T-helper 2 cell treated with Interferon-gamma antibody and Interleukin-4, amounts not matched to agents 5 μg/mL and 100 μg/mL, for 36 hours (primary cell): ENCODE data around the gene MYL4.

Experiments
- DNase-seq: peaks from one replicate; pipeline ENCODE4 v3.0.0; 2021; ENCODE audit warnings: low spot score
- H3K27ac Mint-ChIP-seq: one replicate; pipeline ENCODE4 v1.8.0; 2021; ENCODE audit warnings: mild to moderate bottlenecking, mixed read lengths
- H3K27me3 Mint-ChIP-seq: one replicate; pipeline ENCODE4 v1.8.0; 2021; ENCODE audit warnings: low read depth, mixed read lengths
- H3K36me3 Mint-ChIP-seq: one replicate; pipeline ENCODE4 v1.8.0; 2021; ENCODE audit warnings: low read depth, mixed read lengths
- H3K4me1 Mint-ChIP-seq: one replicate; pipeline ENCODE4 v1.8.0; 2021; ENCODE audit warnings: low read depth, mixed read lengths
- H3K4me3 Mint-ChIP-seq: one replicate; pipeline ENCODE4 v1.8.0; 2022; ENCODE audit warnings: mild to moderate bottlenecking, moderate library complexity, mixed read lengths
- H3K9me3 Mint-ChIP-seq: one replicate; pipeline ENCODE4 v1.8.0; 2021; ENCODE audit warnings: mixed read lengths

The MYL4 gene

DNA sequence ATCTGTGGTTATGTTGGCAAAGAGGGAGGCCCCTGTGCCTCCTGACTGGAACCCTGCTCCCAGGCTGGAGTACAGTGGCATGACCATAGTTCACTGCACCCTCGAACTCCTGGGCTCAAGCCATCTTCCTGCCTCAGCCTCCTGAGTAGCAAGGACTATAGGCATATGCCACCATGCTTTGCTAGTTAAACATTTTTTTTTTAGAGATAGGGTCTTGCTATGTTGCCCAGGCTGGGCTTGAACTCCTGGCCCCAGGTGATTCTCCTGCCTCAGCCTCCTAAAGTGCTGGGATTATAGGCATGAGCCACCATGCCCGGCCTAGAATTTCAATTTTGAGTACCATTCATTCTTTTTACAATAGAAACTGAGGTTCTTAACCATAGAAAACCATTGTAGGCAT lies 23.3 kb downstream of the MYL4 start:
- Mint-ChIP-seq H3K4me1 (peaks cover 15% of the 10 kb centered on the region), H3K4me3 (no peak overlapping the region), H3K27ac (no peak overlapping the region), H3K27me3 (peaks cover 23% of the 10 kb centered on the region), H3K36me3 (no peaks in the 10 kb centered on the region), H3K9me3 (no peaks in the 10 kb centered on the region)
- DNase-seq, result no peak

DNA sequence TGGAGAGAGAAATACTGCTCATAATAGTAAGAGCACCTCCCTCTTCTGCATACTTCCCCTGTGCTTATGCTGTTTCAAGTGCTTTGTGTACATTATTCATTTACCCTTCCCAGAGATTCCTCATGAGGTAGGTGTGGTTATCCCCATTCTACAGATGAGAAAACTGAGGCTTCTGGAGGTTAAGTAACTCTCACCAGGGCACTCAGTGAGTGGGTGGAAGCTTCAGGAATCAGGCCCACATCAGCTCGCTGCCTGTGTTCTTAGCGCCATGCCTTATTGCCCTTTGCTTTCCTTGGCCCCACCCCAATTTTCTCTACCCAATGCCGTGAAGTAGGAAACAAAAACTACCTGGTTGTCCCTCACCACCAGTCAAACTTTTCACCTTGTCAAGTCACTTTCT lies 26.4 kb downstream of the MYL4 start:
- no peak for DNase-seq
- H3K4me1 Mint-ChIP-seq, result peaks cover 10% of the 10 kb centered on the region
- no peak overlapping the region for H3K4me3 Mint-ChIP-seq
- no peaks in the 10 kb centered on the region for H3K9me3 Mint-ChIP-seq
- H3K27ac Mint-ChIP-seq, result no peak overlapping the region
- peaks cover 18% of the 10 kb centered on the region for H3K27me3 Mint-ChIP-seq
- H3K36me3 Mint-ChIP-seq, result no peaks in the 10 kb centered on the region

DNA sequence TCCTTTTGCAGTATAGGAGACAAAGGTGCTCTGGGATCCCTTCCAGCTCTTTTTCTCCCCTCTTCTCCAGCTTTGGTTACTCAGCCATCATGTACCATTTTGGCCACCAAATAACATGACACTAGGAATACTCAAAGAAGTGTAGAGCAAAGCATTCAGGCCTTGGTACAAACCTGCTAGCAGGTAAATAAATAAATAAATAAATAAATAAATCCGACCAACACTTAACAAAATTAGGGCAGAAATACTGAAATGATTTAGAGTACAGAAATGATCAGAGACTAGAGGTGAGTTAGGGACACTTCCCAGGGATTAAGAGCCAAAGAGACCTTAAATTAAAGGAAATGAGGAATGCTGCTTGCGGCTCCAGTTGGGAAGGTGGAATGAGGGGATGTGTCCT lies 26.8 kb downstream of the MYL4 start:
- no peaks in the 10 kb centered on the region for H3K36me3 Mint-ChIP-seq
- H3K4me1 Mint-ChIP-seq, result peaks cover 9% of the 10 kb centered on the region
- DNase-seq, result no peak
- no peak overlapping the region for H3K4me3 Mint-ChIP-seq
- no peaks in the 10 kb centered on the region for H3K9me3 Mint-ChIP-seq
- H3K27me3 Mint-ChIP-seq, result peaks cover 17% of the 10 kb centered on the region
- no peak overlapping the region for H3K27ac Mint-ChIP-seq

DNA sequence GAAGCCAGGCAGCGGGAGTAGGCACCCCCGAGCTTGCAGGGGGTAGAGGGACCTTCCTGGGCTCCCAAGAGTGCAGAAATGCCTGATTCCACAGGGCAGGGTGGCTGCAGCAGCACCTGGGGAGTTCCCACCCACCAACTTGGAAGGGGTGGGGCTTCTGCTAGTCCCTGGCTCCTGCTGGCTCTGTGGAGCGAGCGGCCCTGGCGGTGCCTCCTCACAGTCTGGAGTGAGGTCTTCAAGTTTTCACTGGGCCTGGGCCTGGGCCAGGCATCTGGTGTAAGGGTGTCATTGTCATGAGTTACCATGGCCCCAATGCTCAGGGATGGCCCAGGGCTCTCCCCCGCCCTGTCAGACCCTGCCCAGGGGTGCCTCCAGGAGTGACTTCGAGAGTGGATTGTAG lies 28.7 kb downstream of the MYL4 start:
- H3K27me3 Mint-ChIP-seq, result peaks cover 10% of the 10 kb centered on the region
- no peak overlapping the region for H3K27ac Mint-ChIP-seq
- peaks cover 9% of the 10 kb centered on the region for H3K4me1 Mint-ChIP-seq
- H3K4me3 Mint-ChIP-seq, result no peak overlapping the region
- H3K9me3 Mint-ChIP-seq, result no peaks in the 10 kb centered on the region
- H3K36me3 Mint-ChIP-seq, result no peaks in the 10 kb centered on the region
- no peak for DNase-seq

DNA sequence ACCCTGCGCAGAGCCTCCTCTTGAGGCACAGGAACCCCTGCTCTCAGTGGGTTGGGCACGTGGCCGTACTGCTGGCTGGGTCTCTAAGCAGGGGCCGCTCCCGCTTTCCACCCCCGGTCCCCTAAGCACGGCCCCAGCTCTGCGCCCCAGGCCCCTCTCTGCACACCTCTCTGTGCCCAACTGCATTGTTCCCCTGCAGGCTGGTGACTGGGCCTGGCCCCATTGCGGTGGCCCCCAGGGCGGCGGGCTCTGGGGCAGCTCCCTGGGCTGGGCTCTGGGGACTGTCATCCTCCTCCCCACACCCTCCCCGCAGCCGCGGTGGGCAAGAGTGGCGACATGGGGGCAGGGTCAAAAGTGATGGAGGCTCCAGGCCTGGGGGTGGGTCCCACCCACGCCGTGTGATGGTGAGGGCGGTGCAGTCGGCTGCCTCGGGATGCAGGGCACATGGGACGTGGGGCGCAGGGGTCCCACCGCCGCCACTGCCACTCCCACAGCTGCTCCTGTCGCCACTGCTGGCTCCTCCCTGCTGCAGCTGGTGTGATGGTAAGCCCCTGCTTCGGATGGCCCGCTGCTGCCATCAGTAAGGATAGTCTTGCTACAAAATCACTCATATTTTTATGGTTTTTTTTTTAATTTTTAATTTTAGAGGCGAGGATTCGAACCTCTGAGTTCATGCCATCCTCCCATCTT lies 29.3 kb downstream of the MYL4 start:
- Mint-ChIP-seq H3K27me3 (peaks cover 8% of the 10 kb centered on the region), H3K9me3 (no peaks in the 10 kb centered on the region), H3K27ac (no peak overlapping the region), H3K4me1 (peaks cover 9% of the 10 kb centered on the region), H3K4me3 (no peak overlapping the region), H3K36me3 (no peaks in the 10 kb centered on the region)
- DNase-seq, result no peak

DNA sequence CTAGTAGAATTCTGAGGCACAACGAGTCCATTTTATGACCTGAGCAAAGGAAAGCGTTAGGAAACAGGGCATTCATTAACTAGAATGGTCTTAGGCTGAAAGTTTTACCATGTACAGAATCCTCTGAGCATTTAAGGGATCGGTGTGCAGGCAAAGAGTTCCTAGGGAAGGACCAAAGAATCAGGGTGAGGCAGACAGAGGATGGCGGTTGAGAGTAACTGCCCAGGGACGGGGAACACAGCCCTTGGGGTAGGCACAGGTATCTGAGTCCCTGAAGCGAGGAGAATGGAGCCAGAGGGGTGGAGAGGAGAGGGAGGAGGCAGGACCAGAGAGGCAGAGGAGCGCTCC lies 30.4 kb downstream of the MYL4 start:
- no peak overlapping the region for H3K27ac Mint-ChIP-seq
- H3K36me3 Mint-ChIP-seq, result no peaks in the 10 kb centered on the region
- peaks cover 11% of the 10 kb centered on the region for H3K27me3 Mint-ChIP-seq
- DNase-seq, result no peak
- H3K4me3 Mint-ChIP-seq, result no peak overlapping the region
- peaks cover 9% of the 10 kb centered on the region for H3K4me1 Mint-ChIP-seq
- H3K9me3 Mint-ChIP-seq, result no peaks in the 10 kb centered on the region

DNA sequence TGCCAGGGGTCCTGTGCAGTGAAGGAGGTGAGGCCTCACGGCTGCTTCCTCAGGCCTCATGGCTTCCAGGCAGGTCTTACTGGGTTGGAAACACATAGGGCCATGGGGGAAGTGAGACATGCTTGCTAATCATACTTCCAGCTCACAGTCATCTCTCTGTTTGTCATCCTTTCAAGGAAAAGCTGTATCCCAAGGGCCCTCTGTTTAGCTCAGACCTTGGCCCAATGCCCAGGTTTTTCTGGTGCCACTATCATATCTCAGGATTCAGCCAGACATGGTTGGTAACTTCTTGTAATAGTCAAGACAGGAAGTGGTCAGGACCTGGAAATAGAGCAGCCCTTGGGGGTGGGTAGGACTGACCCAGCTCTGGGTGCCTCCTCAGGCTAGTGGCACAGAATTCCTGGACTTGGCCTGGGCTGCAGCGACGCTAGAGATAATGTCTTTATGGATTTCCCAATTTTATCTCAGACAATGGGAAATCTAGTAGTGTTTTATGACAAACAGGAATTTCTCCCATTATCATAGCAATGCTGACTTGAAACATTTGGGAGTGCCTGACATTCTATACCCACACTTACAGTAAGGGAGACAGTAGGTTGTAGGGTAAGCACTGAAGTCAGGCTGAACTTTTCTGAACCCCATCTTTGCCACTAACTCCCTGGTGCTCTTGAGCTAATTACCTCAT lies 31.0 kb downstream of the MYL4 start:
- no peaks in the 10 kb centered on the region for H3K36me3 Mint-ChIP-seq
- H3K27ac Mint-ChIP-seq, result no peak overlapping the region
- DNase-seq, result no peak
- H3K4me1 Mint-ChIP-seq, result peaks cover 9% of the 10 kb centered on the region
- no peaks in the 10 kb centered on the region for H3K9me3 Mint-ChIP-seq
- H3K4me3 Mint-ChIP-seq, result no peak overlapping the region
- peaks cover 13% of the 10 kb centered on the region for H3K27me3 Mint-ChIP-seq

DNA sequence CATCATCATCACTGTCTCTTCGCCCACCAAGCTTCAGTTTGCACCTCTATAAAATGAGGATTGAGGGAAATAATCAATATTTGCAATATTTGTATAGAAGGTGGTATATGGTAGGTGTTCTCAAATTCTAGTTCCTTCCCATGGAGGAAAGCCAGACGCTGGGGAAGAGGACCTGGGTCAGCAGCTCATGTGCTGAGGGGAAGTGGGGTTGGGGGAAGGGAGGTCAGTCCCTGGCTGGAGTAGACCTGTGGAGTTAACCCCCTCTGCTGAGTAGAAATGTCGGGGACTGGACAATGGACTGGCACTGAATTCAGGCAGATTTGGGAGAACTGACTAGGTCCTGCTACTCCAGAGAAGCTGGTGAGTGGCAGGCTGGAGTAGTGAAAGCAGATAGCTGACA lies 31.7 kb downstream of the MYL4 start:
- peaks cover 9% of the 10 kb centered on the region for H3K4me1 Mint-ChIP-seq
- H3K36me3 Mint-ChIP-seq, result no peaks in the 10 kb centered on the region
- H3K27me3 Mint-ChIP-seq, result peaks cover 16% of the 10 kb centered on the region
- H3K4me3 Mint-ChIP-seq, result no peak overlapping the region
- no peaks in the 10 kb centered on the region for H3K9me3 Mint-ChIP-seq
- H3K27ac Mint-ChIP-seq, result no peak overlapping the region
- no peak for DNase-seq

DNA sequence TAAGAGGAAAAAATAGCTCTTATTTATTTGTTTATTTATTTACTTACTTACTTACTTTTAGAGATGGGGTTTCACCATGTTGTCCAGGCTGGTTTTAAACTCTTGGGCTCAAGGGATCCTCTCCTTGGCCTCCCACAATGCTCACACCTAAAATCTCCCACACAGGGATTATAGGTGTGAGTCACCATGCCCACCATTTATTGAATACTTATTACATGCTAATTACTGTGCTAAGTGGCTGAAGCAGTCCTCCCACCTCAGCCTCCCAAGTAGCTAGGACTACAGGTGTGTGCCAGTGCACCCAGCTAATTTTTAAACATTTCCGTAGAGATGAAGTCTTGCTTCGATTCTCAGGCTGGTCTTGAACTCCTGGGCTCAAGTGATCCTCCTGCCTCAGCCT lies 33.5 kb downstream of the MYL4 start:
- Mint-ChIP-seq H3K27me3 (peaks cover 28% of the 10 kb centered on the region), H3K4me3 (no peak overlapping the region), H3K4me1 (peaks cover 9% of the 10 kb centered on the region), H3K36me3 (no peaks in the 10 kb centered on the region), H3K9me3 (no peaks in the 10 kb centered on the region), H3K27ac (no peak overlapping the region)
- no peak for DNase-seq

DNA sequence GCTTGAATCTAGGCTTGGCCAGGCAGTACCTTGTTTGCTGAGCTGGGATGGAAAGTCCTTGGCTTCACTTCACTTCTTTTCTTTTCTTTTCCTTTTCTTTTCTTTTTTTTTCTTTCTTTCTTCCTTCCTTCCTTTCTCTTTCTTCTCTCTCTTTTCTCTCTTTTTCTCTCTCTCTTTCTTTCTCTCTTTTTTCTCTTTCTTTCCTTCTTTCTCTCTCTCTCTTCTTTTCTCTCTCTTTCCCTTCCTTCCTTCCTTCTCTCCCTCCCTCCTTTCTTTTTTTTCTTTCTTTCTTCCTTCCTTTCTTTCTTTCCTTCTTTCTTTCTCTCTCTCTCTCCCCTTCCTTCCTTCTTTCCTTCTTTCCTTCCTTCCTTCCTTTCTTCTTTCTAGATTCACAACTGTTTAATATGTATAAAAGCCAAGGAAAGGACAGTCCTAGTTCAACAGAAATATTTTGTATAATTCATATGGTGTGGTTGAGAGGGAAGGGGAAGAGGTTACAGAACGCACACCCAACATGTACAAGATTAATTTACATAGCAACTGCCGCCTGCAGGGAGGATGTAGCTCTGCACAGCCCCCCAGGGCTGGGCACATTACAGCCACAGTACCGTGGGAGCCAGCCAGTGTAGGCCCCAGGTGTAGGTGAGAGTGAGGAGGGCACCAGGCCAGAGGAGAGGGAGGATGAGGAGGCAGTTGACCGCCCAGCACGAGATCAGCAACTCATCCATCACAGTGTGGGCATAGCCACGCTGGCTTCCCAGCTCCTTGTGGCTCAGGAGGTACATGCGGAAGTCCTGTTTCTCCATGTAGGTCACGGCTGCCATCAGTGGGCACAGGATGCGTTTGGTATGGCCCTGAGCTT lies 34.8 kb downstream of the MYL4 start:
- no peaks in the 10 kb centered on the region for H3K36me3 Mint-ChIP-seq
- no peak for DNase-seq
- peaks cover 9% of the 10 kb centered on the region for H3K4me1 Mint-ChIP-seq
- H3K27me3 Mint-ChIP-seq, result peaks cover 34% of the 10 kb centered on the region
- H3K9me3 Mint-ChIP-seq, result no peaks in the 10 kb centered on the region
- no peak overlapping the region for H3K4me3 Mint-ChIP-seq
- no peak overlapping the region for H3K27ac Mint-ChIP-seq

DNA sequence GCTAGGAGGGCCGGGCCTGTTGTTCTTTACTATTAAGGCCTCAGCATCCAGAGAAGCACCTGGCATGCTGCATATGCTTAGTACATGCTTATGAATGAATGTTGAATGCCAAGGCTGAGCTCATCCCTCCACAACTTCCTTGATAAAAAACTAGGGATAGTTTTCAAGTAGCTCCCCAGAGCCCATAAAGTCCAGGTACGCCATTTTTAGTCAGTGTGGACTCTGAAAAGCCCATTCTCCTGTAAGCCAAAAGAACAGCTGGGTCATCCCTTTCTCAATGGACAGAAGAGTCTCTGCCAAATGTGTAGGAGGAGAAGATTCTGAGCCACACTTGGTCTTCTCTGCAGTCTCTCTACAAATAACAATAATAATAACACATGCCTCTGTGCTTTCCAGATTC lies 35.5 kb downstream of the MYL4 start:
- H3K4me3 Mint-ChIP-seq, result no peak overlapping the region
- H3K27ac Mint-ChIP-seq, result no peak overlapping the region
- DNase-seq, result no peak
- H3K36me3 Mint-ChIP-seq, result no peaks in the 10 kb centered on the region
- H3K4me1 Mint-ChIP-seq, result peaks cover 6% of the 10 kb centered on the region
- H3K9me3 Mint-ChIP-seq, result no peaks in the 10 kb centered on the region
- peaks cover 36% of the 10 kb centered on the region for H3K27me3 Mint-ChIP-seq

DNA sequence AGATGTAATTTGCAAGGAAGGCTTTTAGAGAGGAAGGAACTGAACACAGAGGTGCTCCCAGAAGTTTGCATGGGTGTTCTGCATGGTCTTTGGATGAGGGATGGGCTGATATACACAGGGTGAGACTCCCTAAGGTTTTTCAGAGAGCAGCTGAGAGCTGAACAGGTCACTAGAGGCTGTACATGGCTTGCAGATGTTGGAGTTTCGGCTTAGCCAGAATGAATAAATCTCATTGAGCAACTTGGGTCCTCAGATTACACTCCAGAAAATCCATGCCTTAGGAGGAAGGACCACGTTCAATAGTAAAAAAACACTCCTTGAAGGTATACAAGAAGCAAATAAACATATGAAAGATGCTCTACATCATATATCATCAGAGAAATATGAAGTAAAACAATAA lies 37.0 kb downstream of the MYL4 start:
- no peaks in the 10 kb centered on the region for H3K4me1 Mint-ChIP-seq
- H3K4me3 Mint-ChIP-seq, result no peak overlapping the region
- DNase-seq, result no peak
- H3K27ac Mint-ChIP-seq, result no peak overlapping the region
- H3K36me3 Mint-ChIP-seq, result no peaks in the 10 kb centered on the region
- H3K9me3 Mint-ChIP-seq, result no peaks in the 10 kb centered on the region
- peaks cover 40% of the 10 kb centered on the region for H3K27me3 Mint-ChIP-seq

DNA sequence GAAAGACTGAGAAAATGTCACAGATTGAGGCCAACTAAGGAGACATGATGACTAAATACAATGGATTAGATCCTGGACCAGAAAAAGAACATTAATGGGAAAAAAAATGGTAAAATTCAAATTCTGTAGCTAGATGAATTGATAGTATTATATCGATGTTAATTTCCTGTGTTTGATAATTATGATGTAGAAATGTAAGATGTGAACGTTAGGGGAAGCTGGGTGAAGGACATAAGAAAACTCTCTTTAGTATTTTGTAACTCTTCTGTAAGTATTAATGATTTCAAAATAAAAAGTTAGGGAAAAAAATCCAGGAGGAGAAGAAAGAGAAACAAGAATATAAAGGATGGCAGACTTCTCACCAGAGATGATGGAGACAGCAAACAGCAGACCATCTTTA lies 41.7 kb downstream of the MYL4 start:
- Mint-ChIP-seq H3K4me1 (peaks cover 8% of the 10 kb centered on the region), H3K27me3 (peaks cover 60% of the 10 kb centered on the region), H3K4me3 (no peak overlapping the region), H3K27ac (no peak overlapping the region), H3K9me3 (no peaks in the 10 kb centered on the region), H3K36me3 (no peaks in the 10 kb centered on the region)
- no peak for DNase-seq

DNA sequence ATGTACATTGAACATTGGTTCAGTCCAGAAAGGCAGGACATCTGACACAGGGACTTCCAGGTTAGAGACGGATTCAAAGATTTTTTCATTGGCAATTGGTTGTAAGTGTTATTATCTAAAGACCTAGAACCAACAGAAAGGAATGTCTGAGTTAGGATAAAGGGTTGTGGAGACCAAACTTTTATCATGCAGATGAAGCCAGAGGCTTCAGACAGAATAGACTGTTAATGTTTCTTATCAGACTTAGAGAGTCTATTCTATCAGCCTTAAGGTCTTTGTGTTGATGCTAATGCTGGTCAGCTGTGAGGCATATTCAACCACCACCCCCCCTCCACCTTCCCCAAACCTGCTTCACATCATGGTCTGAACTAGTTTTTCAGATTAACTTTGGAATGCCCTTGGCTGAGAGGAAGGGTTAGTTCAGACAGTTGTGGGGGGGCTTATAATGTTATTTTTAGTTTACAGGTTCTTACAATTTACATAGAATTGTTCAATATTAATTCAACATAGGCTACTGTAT lies 42.3 kb downstream of the MYL4 start:
- H3K36me3 Mint-ChIP-seq, result no peaks in the 10 kb centered on the region
- no peaks in the 10 kb centered on the region for H3K9me3 Mint-ChIP-seq
- H3K4me1 Mint-ChIP-seq, result peaks cover 9% of the 10 kb centered on the region
- DNase-seq, result no peak
- H3K27ac Mint-ChIP-seq, result no peak overlapping the region
- no peak overlapping the region for H3K4me3 Mint-ChIP-seq
- peaks cover 60% of the 10 kb centered on the region for H3K27me3 Mint-ChIP-seq
